ENCODE measurements around the gene DOCK1. TPM values are rescaled to one million over a fixed set of nuclear protein-coding genes. Genes with fewer than 3 reads are reported as not detected.
"Not testable (repeated sequence)": the region's sequence is repeated elsewhere in the genome, so short reads cannot be mapped to it uniquely, and the experiment has no call there.

Gene DOCK1
- total RNA-seq, 2 experiments from 2014 or later: 0.22 to 0.29 TPM

GRCh38 chr10:126931544-126931943 is 26.3 kb downstream of the DOCK1 start:
- no peaks in the 10 kb centered on the region for H3K27me3 Mint-ChIP-seq
- DNase-seq: no peak
- no peak overlapping the region for H3K27ac Mint-ChIP-seq
- POLR2A ChIA-PET: no interaction called here
- CTCF ChIA-PET: no interaction called here
- no peak overlapping the region for H3K4me3 Mint-ChIP-seq
- no peaks in the 10 kb centered on the region for H3K36me3 Mint-ChIP-seq
- H3K4me1 Mint-ChIP-seq (ENCODE audit: low read depth): no peaks in the 10 kb centered on the region
- intact Hi-C loops (cut with micrococcal nuclease): no loop called here
- no peaks in the 10 kb centered on the region for H3K9me3 Mint-ChIP-seq

DNA sequence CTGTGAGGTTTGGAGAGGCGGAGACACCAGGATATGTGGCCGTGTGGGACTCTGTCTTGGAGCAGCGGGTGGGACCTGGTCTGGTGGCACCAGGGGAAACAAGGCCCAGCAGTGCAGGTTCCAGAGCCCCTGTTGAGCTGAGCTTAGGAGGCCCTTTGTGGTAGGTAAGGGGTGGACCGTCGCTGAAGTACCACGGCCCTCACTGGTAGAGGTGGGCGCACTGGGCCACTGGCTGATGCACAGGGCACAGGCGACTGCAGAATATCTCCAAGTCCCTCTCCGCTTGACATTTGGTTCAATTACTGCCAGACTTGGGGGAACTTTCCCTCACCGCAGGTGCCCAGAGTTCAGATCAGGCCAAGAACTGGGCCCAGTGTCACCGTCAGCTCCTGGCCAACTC is 27.3 kb downstream of the DOCK1 start:
- Mint-ChIP-seq H3K27me3 (no peaks in the 10 kb centered on the region), H3K36me3 (no peaks in the 10 kb centered on the region), H3K4me3 (no peak overlapping the region), H3K27ac (no peak overlapping the region), H3K9me3 (peaks cover 2% of the 10 kb centered on the region), H3K4me1 (ENCODE audit: low read depth) (no peaks in the 10 kb centered on the region)
- CTCF ChIA-PET: no interaction called here
- no peak for DNase-seq
- intact Hi-C loops (cut with micrococcal nuclease): no loop called here
- POLR2A ChIA-PET: no interaction called here

- Mint-ChIP-seq H3K27ac (no peak overlapping the region), H3K4me1 (ENCODE audit: low read depth) (no peaks in the 10 kb centered on the region), H3K27me3 (no peaks in the 10 kb centered on the region), H3K9me3 (peaks cover 2% of the 10 kb centered on the region), H3K4me3 (no peak overlapping the region), H3K36me3 (no peaks in the 10 kb centered on the region)
- ChIA-PET CTCF (no interaction called here), POLR2A (no interaction called here)
- intact Hi-C loops (cut with micrococcal nuclease): no loop called here
- no peak for DNase-seq
Measured at GRCh38 chr10:126933116-126933515, 27.9 kb downstream of the DOCK1 start.

- H3K36me3 Mint-ChIP-seq: no peaks in the 10 kb centered on the region
- ChIA-PET POLR2A (no interaction called here), CTCF (no interaction called here)
- no peaks in the 10 kb centered on the region for H3K4me1 Mint-ChIP-seq (ENCODE audit: low read depth)
- H3K27ac Mint-ChIP-seq: no peak overlapping the region
- intact Hi-C loops (cut with micrococcal nuclease): no loop called here
- H3K27me3 Mint-ChIP-seq: no peaks in the 10 kb centered on the region
- peaks cover 2% of the 10 kb centered on the region for H3K9me3 Mint-ChIP-seq
- no peak overlapping the region for H3K4me3 Mint-ChIP-seq
- no peak for DNase-seq
Measured at GRCh38 chr10:126935263-126935946, 30.2 kb downstream of the DOCK1 start.

DNA sequence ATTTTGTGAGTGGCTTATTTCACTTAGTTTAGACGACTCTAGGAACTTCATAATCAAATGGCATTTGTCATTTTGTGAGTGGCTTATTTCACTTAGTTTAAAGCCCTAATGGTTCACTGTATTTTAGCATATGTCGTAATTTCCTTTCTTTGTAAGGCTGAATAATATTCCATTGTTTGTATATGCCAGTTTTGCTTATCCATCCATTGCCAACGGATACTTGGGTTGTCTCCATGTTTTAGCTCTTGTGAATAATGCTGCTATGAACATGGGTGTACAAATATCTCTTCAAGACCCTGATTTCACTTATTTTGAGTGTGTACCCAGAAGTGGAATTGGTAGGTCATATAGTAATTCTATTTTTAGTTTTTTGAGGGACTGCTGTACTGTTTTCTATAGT is 31.8 kb downstream of the DOCK1 start:
- intact Hi-C loops (cut with micrococcal nuclease): no loop called here
- H3K4me1 Mint-ChIP-seq (ENCODE audit: low read depth): no peaks in the 10 kb centered on the region
- no peak overlapping the region for H3K27ac Mint-ChIP-seq
- ChIA-PET POLR2A (no interaction called here), CTCF (no interaction called here)
- no peaks in the 10 kb centered on the region for H3K36me3 Mint-ChIP-seq
- H3K4me3 Mint-ChIP-seq: no peak overlapping the region
- no peak for DNase-seq
- H3K9me3 Mint-ChIP-seq: peaks cover 2% of the 10 kb centered on the region
- no peaks in the 10 kb centered on the region for H3K27me3 Mint-ChIP-seq

GRCh38 chr10:126938121-126938520 is 32.9 kb downstream of the DOCK1 start:
- intact Hi-C loops (cut with micrococcal nuclease); POLR2A ChIA-PET; H3K9me3 Mint-ChIP-seq; DNase-seq; CTCF ChIA-PET; H3K4me1 Mint-ChIP-seq (ENCODE audit: low read depth); H3K36me3 Mint-ChIP-seq; H3K4me3 Mint-ChIP-seq; H3K27me3 Mint-ChIP-seq; H3K27ac Mint-ChIP-seq: not testable (repeated sequence)

DNA sequence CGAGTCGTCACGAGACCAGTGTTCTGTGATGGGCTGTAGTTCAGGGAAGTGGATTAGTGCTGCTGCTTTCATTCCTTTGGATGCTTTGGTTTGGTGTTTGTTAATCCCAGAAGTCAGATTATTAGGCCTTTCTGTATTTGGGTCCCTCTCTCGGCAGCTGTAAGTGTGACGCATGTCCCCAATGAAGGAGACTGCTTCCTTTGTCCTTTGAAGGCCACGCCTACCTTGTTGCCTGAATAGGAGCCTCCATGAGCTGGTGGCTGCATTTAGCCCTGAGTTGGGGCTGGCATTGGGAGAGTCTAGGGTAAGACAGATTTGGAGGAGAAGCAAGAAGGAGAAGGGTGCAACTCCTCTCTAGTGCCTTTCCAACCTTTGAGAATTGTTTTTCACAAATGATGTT is 34.5 kb downstream of the DOCK1 start:
- Mint-ChIP-seq H3K4me3 (no peak overlapping the region), H3K4me1 (ENCODE audit: low read depth) (no peaks in the 10 kb centered on the region), H3K27ac (no peak overlapping the region), H3K27me3 (no peaks in the 10 kb centered on the region), H3K36me3 (no peaks in the 10 kb centered on the region), H3K9me3 (peaks cover 2% of the 10 kb centered on the region)
- DNase-seq: no peak
- POLR2A ChIA-PET: no interaction called here
- CTCF ChIA-PET: no interaction called here
- intact Hi-C loops (cut with micrococcal nuclease): no loop called here

- no peaks in the 10 kb centered on the region for H3K4me1 Mint-ChIP-seq (ENCODE audit: low read depth)
- H3K36me3 Mint-ChIP-seq: no peaks in the 10 kb centered on the region
- CTCF ChIA-PET: no interaction called here
- H3K4me3 Mint-ChIP-seq: no peak overlapping the region
- POLR2A ChIA-PET: no interaction called here
- intact Hi-C loops (cut with micrococcal nuclease): no loop called here
- peaks cover 2% of the 10 kb centered on the region for H3K9me3 Mint-ChIP-seq
- DNase-seq: no peak
- H3K27ac Mint-ChIP-seq: no peak overlapping the region
- H3K27me3 Mint-ChIP-seq: no peaks in the 10 kb centered on the region
Measured at GRCh38 chr10:126940670-126941310, 35.6 kb downstream of the DOCK1 start.

GRCh38 chr10:126944191-126944590 is 39.0 kb downstream of the DOCK1 start:
- H3K27ac Mint-ChIP-seq: no peak overlapping the region
- DNase-seq: no peak
- H3K4me1 Mint-ChIP-seq (ENCODE audit: low read depth): no peaks in the 10 kb centered on the region
- no peaks in the 10 kb centered on the region for H3K36me3 Mint-ChIP-seq
- ChIA-PET POLR2A (no interaction called here), CTCF (no interaction called here)
- intact Hi-C loops (cut with micrococcal nuclease): no loop called here
- H3K9me3 Mint-ChIP-seq: no peaks in the 10 kb centered on the region
- H3K4me3 Mint-ChIP-seq: no peak overlapping the region
- no peaks in the 10 kb centered on the region for H3K27me3 Mint-ChIP-seq

GRCh38 chr10:126945351-126946030 is 40.3 kb downstream of the DOCK1 start:
- Mint-ChIP-seq H3K36me3 (no peaks in the 10 kb centered on the region), H3K4me3 (no peak overlapping the region)

DNA sequence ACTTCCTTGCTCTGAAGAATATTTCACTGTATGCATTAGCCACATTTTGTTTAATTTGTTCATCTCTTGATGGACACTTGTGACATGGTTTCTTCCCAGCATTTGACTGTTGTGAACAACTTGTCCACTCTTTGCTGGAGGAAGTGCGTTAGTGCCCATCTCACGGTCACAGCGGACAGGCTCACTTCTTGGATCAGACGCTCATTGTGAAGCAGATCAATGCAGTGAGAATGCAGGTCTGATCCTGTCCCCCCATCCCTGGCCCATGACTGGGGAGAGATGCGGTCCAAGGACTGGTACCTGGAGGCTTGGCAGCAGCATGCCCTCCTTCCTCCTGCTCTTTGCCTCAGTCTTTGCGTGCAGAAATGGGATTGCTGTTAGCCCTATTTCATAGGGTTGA is 41.5 kb downstream of the DOCK1 start:
- no peaks in the 10 kb centered on the region for H3K9me3 Mint-ChIP-seq
- H3K27me3 Mint-ChIP-seq: no peaks in the 10 kb centered on the region
- H3K4me3 Mint-ChIP-seq: no peak overlapping the region
- ChIA-PET CTCF (no interaction called here), POLR2A (no interaction called here)
- H3K36me3 Mint-ChIP-seq: no peaks in the 10 kb centered on the region
- no peaks in the 10 kb centered on the region for H3K4me1 Mint-ChIP-seq (ENCODE audit: low read depth)
- DNase-seq: no peak
- intact Hi-C loops (cut with micrococcal nuclease): no loop called here
- no peak overlapping the region for H3K27ac Mint-ChIP-seq

More at GRCh38 chr10:126945351-126946030, 40.3 kb downstream of the DOCK1 start:
- ChIA-PET POLR2A (no interaction called here), CTCF (no interaction called here)
- no peaks in the 10 kb centered on the region for H3K4me1 Mint-ChIP-seq (ENCODE audit: low read depth)
- H3K9me3 Mint-ChIP-seq: no peaks in the 10 kb centered on the region
- no peaks in the 10 kb centered on the region for H3K27me3 Mint-ChIP-seq
- no peak for DNase-seq
- H3K27ac Mint-ChIP-seq: no peak overlapping the region
- intact Hi-C loops (cut with micrococcal nuclease): no loop called here

GRCh38 chr10:126948355-126949160 is 43.3 kb downstream of the DOCK1 start:
- CTCF ChIA-PET: no interaction called here
- no peaks in the 10 kb centered on the region for H3K9me3 Mint-ChIP-seq

More at GRCh38 chr10:126948355-126949160, 43.3 kb downstream of the DOCK1 start:
- Mint-ChIP-seq H3K27me3 (no peaks in the 10 kb centered on the region), H3K4me1 (ENCODE audit: low read depth) (no peaks in the 10 kb centered on the region), H3K36me3 (no peaks in the 10 kb centered on the region), H3K4me3 (no peak overlapping the region), H3K27ac (no peak overlapping the region)
- POLR2A ChIA-PET: no interaction called here
- no peak for DNase-seq
- intact Hi-C loops (cut with micrococcal nuclease): no loop called here
